ENCODE data around the gene NEAT1. TPM values are rescaled to one million over a fixed set of nuclear protein-coding genes. Genes with fewer than 3 reads are reported as not detected.
A peak's percentile ranks its signal among the peaks of the same experiment; 100 is the strongest.
"Not testable (repeated sequence)": the region's sequence is repeated elsewhere in the genome, so short reads cannot be mapped to it uniquely, and the experiment has no call there.

NEAT1 gene
- total and polyA plus RNA-seq, 2 experiments from 2014 or later: 4.2 to 11.3 TPM

DNA sequence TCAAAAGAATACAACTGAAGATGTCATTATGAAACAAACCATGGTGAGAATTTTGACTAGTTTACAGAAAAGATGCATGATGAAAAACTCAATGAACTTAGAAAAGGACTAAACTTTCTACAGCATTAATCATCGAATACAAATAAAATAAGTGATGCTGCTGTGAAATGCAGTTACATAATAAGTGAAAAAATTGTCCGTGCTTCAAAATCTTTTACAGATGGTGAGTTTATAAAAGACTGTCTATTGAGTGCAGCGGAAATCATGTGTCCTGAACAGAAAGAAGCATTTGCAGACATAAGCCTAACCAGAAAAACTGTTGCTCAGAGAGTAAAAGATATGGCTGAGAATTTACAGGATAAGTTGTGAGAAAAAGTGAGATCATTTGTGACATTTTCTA lies 33.8 kb downstream of the NEAT1 start:
- H3K4me3 ChIP-seq: no peak overlapping the region
- H3K27me3 ChIP-seq: no peaks in the 10 kb centered on the region
- TF ChIP-seq, protein P1, sequence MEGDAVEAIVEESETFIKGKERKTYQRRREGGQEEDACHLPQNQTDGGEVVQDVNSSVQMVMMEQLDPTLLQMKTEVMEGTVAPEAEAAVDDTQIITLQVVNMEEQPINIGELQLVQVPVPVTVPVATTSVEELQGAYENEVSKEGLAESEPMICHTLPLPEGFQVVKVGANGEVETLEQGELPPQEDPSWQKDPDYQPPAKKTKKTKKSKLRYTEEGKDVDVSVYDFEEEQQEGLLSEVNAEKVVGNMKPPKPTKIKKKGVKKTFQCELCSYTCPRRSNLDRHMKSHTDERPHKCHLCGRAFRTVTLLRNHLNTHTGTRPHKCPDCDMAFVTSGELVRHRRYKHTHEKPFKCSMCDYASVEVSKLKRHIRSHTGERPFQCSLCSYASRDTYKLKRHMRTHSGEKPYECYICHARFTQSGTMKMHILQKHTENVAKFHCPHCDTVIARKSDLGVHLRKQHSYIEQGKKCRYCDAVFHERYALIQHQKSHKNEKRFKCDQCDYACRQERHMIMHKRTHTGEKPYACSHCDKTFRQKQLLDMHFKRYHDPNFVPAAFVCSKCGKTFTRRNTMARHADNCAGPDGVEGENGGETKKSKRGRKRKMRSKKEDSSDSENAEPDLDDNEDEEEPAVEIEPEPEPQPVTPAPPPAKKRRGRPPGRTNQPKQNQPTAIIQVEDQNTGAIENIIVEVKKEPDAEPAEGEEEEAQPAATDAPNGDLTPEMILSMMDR (IDR thresholded peaks at IDR 0.05; ENCODE audit: low read depth, low read length): no peak
- no peak overlapping the region for H3K27ac ChIP-seq
- DNase-seq (ENCODE audit: low read depth in 1 of 2, low spot score in 1 of 2): no peak
- no peaks in the 10 kb centered on the region for H3K36me3 ChIP-seq
- no peaks in the 10 kb centered on the region for H3K9me3 ChIP-seq (ENCODE audit: low read depth)
- H3K4me1 ChIP-seq (ENCODE audit: low read depth): peaks cover 4% of the 10 kb centered on the region

GRCh38 chr11:65459552-65459951 lies 37.0 kb downstream of the NEAT1 start:
- Histone ChIP-seq H3K36me3 (no peaks in the 10 kb centered on the region), H3K4me3 (no peak overlapping the region), H3K27me3 (no peaks in the 10 kb centered on the region), H3K27ac (no peak overlapping the region), H3K9me3 (ENCODE audit: low read depth) (no peaks in the 10 kb centered on the region), H3K4me1 (ENCODE audit: low read depth) (peaks cover 4% of the 10 kb centered on the region)
- TF ChIP-seq, protein P1 (IDR thresholded peaks at IDR 0.05; ENCODE audit: low read depth, low read length): no peak
- DNase-seq (ENCODE audit: low read depth in 1 of 2, low spot score in 1 of 2): no peak

- H3K9me3 ChIP-seq (ENCODE audit: low read depth); H3K36me3 ChIP-seq; H3K27me3 ChIP-seq; H3K4me1 ChIP-seq (ENCODE audit: low read depth); DNase-seq (ENCODE audit: low read depth in 1 of 2, low spot score in 1 of 2); H3K4me3 ChIP-seq: not testable (repeated sequence)
- H3K27ac ChIP-seq: peak overlapping the region; percentile 37
Measured at GRCh38 chr11:65465471-65465870, 42.9 kb downstream of the NEAT1 start.

- not testable (repeated sequence) for DNase-seq (ENCODE audit: low read depth in 1 of 2, low spot score in 1 of 2); H3K27ac ChIP-seq; H3K36me3 ChIP-seq; H3K27me3 ChIP-seq; H3K4me3 ChIP-seq; H3K9me3 ChIP-seq (ENCODE audit: low read depth)
- H3K4me1 ChIP-seq (ENCODE audit: low read depth): peaks cover 10% of the 10 kb centered on the region
Measured at GRCh38 chr11:65467306-65467705, 44.7 kb downstream of the NEAT1 start.

DNA sequence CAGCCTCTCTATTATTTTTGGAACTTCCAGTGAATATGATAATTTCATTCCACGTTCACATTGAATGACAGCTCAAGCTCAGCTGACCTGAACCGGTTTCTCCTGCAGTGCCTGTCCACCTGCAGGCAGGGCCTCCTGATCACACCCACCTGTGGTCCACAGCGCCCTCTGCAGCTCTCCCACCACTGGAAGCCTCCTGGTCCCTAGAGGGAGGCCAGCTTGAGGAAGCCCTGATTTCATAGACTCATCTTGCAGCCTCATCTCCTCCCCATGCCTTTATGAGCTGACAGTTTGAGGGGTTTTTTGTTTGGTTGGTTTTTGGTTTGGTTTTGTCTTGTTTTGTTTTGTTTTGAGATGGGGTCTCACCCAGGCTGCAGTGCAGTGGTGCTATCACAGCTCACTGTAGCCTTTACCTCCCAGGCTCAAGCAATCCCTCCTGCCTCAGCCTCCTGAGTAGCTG lies 46.3 kb downstream of the NEAT1 start:
- peaks cover 23% of the 10 kb centered on the region for H3K4me1 ChIP-seq (ENCODE audit: low read depth)
- peak; percentile 53 to 63 for DNase-seq (ENCODE audit: low read depth in 1 of 2, low spot score in 1 of 2)
- no peak overlapping the region for H3K27ac ChIP-seq
- H3K9me3 ChIP-seq (ENCODE audit: low read depth): no peaks in the 10 kb centered on the region
- H3K27me3 ChIP-seq: no peaks in the 10 kb centered on the region
- H3K4me3 ChIP-seq: no peak overlapping the region
- no peaks in the 10 kb centered on the region for H3K36me3 ChIP-seq
- TF ChIP-seq, protein P1 (IDR thresholded peaks at IDR 0.05; ENCODE audit: low read depth, low read length): peak; percentile 56

DNA sequence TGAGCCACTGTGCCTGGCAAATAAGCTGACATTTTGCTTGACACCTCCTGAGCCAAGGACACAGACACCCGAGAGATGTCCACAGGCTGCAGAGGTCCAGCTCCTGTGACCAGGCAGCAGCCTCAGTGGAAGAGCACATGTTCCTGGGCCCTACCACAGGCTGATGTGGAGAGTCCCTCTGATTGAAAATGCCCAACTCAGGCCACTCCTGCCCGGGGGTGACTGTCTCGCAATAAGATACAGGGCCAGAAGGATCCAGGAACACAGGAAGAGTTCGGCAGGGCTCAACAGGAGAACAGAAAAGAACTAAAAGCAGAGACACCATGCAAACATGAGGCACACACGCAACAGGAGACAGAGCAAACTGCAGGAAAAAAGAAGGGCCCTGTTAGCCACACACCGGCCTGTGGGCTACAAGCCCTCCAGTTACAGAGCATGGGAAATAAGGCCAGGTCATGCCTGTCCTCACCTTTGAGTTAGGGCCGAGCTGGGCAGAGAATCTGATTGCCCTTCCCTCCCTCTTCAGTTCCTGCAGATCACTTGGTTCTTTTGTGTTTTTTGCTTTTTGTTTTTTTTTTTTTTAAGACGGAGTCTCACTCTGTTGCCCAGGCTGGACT lies 47.9 kb downstream of the NEAT1 start:
- H3K9me3 ChIP-seq (ENCODE audit: low read depth): no peaks in the 10 kb centered on the region
- no peak overlapping the region for H3K4me3 ChIP-seq
- TF ChIP-seq, protein P1 (IDR thresholded peaks at IDR 0.05; ENCODE audit: low read depth, low read length): no peak
- no peak for DNase-seq (ENCODE audit: low read depth in 1 of 2, low spot score in 1 of 2)
- H3K36me3 ChIP-seq: no peaks in the 10 kb centered on the region
- no peaks in the 10 kb centered on the region for H3K27me3 ChIP-seq
- H3K4me1 ChIP-seq (ENCODE audit: low read depth): peaks cover 23% of the 10 kb centered on the region
- peak overlapping the region; percentile 97 for H3K27ac ChIP-seq

All from cardiac muscle cell (in vitro differentiated cells and primary cell).